IMR-90 (cell line): Measurements from ENCODE around the gene DESI1.

Source experiments
- CEBPB ChIP-seq: IDR thresholded peaks from 2 replicates; pipeline ENCODE4 v1.6.1; 2012; ENCODE audit warnings: low read depth, low read length, improper control_type of control experiment
- CHD1 ChIP-seq: IDR thresholded peaks from 2 replicates; pipeline ENCODE4 v1.6.1; 2012; ENCODE audit warnings: low read depth, low read length, improper control_type of control experiment
- MAFK ChIP-seq: IDR thresholded peaks from 2 replicates; pipeline ENCODE4 v1.6.1; 2012; ENCODE audit warnings: low read depth, low read length, improper control_type of control experiment
- POLR2A ChIP-seq: IDR thresholded peaks from 2 replicates; pipeline ENCODE4 v1.6.1; 2012; ENCODE audit warnings: mild to moderate bottlenecking, low read depth, low read length
- TF ChIP-seq, protein P1 (sequence below): conservative IDR thresholded peaks from 2 replicates; pipeline ENCODE4 v1.5.1; 2012; ENCODE audit warnings: mild to moderate bottlenecking, low read depth, low read length, improper control_type of control experiment
- TF ChIP-seq, protein P2 (sequence below): fragments of 150-350 bp; IDR thresholded peaks from 2 replicates; pipeline ENCODE4 v1.6.1; 2017; ENCODE audit warnings: mild to moderate bottlenecking, antibody characterized with exemption, low read length, low read depth

- TF ChIP-seq CHD1, result no peak
- TF ChIP-seq, protein P1, sequence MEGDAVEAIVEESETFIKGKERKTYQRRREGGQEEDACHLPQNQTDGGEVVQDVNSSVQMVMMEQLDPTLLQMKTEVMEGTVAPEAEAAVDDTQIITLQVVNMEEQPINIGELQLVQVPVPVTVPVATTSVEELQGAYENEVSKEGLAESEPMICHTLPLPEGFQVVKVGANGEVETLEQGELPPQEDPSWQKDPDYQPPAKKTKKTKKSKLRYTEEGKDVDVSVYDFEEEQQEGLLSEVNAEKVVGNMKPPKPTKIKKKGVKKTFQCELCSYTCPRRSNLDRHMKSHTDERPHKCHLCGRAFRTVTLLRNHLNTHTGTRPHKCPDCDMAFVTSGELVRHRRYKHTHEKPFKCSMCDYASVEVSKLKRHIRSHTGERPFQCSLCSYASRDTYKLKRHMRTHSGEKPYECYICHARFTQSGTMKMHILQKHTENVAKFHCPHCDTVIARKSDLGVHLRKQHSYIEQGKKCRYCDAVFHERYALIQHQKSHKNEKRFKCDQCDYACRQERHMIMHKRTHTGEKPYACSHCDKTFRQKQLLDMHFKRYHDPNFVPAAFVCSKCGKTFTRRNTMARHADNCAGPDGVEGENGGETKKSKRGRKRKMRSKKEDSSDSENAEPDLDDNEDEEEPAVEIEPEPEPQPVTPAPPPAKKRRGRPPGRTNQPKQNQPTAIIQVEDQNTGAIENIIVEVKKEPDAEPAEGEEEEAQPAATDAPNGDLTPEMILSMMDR, result no peak
- no peak for TF ChIP-seq MAFK
- TF ChIP-seq POLR2A, result no peak
- TF ChIP-seq, protein P2, sequence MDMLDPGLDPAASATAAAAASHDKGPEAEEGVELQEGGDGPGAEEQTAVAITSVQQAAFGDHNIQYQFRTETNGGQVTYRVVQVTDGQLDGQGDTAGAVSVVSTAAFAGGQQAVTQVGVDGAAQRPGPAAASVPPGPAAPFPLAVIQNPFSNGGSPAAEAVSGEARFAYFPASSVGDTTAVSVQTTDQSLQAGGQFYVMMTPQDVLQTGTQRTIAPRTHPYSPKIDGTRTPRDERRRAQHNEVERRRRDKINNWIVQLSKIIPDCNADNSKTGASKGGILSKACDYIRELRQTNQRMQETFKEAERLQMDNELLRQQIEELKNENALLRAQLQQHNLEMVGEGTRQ, result no peak
- no peak for TF ChIP-seq CEBPB
Observed at GRCh38 chr22:41579997-41580355, 40.9 kb downstream of the DESI1 start.
